ENCODE results near the gene BIN1. TPM values are rescaled to one million over a fixed set of nuclear protein-coding genes. Genes with fewer than 3 reads are reported as not detected.

Gene BIN1
- total and polyA plus RNA-seq, 2 of the 4 experiments (the other 2 are of a cell fraction): 18.1 to 25.7 TPM

DNA sequence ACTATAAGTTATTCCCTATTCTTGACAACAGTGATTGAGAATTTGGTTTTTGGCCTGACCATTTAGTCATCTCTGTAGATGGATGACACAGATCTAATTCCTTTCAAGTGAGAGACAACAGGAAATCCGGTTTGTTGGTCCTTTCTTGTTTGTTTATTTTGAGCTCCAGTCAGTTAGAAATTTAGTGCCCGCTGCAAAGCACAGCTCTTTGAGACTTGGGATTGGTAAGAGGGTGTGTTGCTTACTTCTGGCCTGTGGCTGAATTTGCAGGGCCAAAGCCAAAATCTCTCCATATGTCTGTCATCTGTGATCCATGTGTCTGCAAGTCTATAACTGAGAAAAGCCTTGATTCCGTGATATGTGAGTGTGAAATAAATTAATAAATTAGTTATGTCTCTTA, 74.3 kb downstream of the BIN1 start:
- Histone ChIP-seq H3K23ac (ENCODE audit: low read depth, low read length) (no peak overlapping the region), H3K9me1 (ENCODE audit: insufficient read depth, low read length) (peaks cover 9% of the 10 kb centered on the region), H2AK5ac (ENCODE audit: low read depth, low read length) (no peak overlapping the region), H4K20me1 (ENCODE audit: insufficient read depth, low read length) (no peaks in the 10 kb centered on the region), H3K4ac (ENCODE audit: low read depth, low read length) (no peak overlapping the region), H3K56ac (ENCODE audit: extremely low read depth, insufficient read depth, low read length) (no peak overlapping the region), H3K4me1 (ENCODE audit: control insufficient read depth, insufficient read depth, low read length) (peaks cover 6% of the 10 kb centered on the region; the same call in 1 of the 2 replicates), H3K9ac (ENCODE audit: low read depth, low read length) (no peak overlapping the region), H4K8ac (ENCODE audit: low read depth in 2 of 2, low read length in 2 of 2) (no peak overlapping the region), H3K27me3 (ENCODE audit: control insufficient read depth, insufficient read depth, low read length) (no peaks in the 10 kb centered on the region; the same call in 1 of the 2 replicates), H3K27ac (ENCODE audit: insufficient read depth, low read length) (no peak overlapping the region), H2BK120ac (ENCODE audit: low read depth, low read length) (no peak overlapping the region), H4K91ac (ENCODE audit: insufficient read depth, low read depth, low read length) (no peak overlapping the region), H2AFZ (replicated peaks; ENCODE audit: low read length, poor library complexity) (no peak overlapping the region), H2BK20ac (ENCODE audit: low read depth, low read length) (no peak overlapping the region), H3K4me3 (ENCODE audit: insufficient read depth, low read depth, low read length) (no peak overlapping the region), H3K36me3 (ENCODE audit: control insufficient read depth, insufficient read depth, low read length) (no peaks in the 10 kb centered on the region), H2AK9ac (replicated peaks; ENCODE audit: low read depth, low read length, poor library complexity) (no peak overlapping the region), H2BK15ac (ENCODE audit: low read depth, low read length) (no peak overlapping the region), H3K79me1 (ENCODE audit: low read depth in 1 of 2, low read length in 2 of 2) (no peaks in the 10 kb centered on the region), H2BK5ac (ENCODE audit: low read depth, low read length, poor library complexity, severe bottlenecking) (no peak overlapping the region), H3K4me2 (ENCODE audit: low read depth, low read length) (no peak overlapping the region), H3K18ac (ENCODE audit: low read depth, low read length) (no peak overlapping the region), H3K9me3 (ENCODE audit: control insufficient read depth, insufficient read depth, low read length) (no peaks in the 10 kb centered on the region), H4K5ac (ENCODE audit: low read depth, low read length) (no peak overlapping the region), H3K14ac (replicated peaks; ENCODE audit: low read depth, low read length) (no peak overlapping the region)
- intact Hi-C loops (cut with micrococcal nuclease) (no loop called here), in situ Hi-C loops (cut with MboI; ENCODE audit: low sequenced_read_pairs) (no loop called here), dilution Hi-C loops (cut with HindIII; ENCODE audit: low sequenced_read_pairs, unreplicated experiment) (no loop called here)
- ATAC-seq (ENCODE audit: low read depth) (no peak; the same call in 1 of the 2 replicates), DNase-seq (no peak)
- CTCF ChIA-PET: interaction anchor here (1.0 kb wide), 1 partner anchor 12 kb away, joined by 3 read pairs; no protein-coding TSS in a partner anchor
- TF ChIP-seq POLR2A (IDR thresholded peaks at IDR 0.05; ENCODE audit: low read depth, low read length) (no peak), NFE2L2 (IDR thresholded peaks at IDR 0.05; ENCODE audit: low read depth, low read length) (no peak), BHLHE40 (IDR thresholded peaks at IDR 0.05; ENCODE audit: low read depth, low read length) (no peak), MAFK (IDR thresholded peaks at IDR 0.05; ENCODE audit: low read depth, low read length) (no peak), SMC3 (IDR thresholded peaks at IDR 0.05; ENCODE audit: low read depth, low read length) (no peak), RAD21 (IDR thresholded peaks at IDR 0.05; ENCODE audit: low read length) (no peak), ELK1 (IDR thresholded peaks at IDR 0.05; ENCODE audit: borderline replicate concordance, low read depth, low read length) (no peak), RFX5 (IDR thresholded peaks at IDR 0.05; ENCODE audit: low read depth, low read length) (no peak), CHD1 (IDR thresholded peaks at IDR 0.05; ENCODE audit: low read depth, low read length) (no peak), FOS (IDR thresholded peaks at IDR 0.05; ENCODE audit: low read depth, low read length) (no peak), MAZ (IDR thresholded peaks at IDR 0.05; ENCODE audit: borderline replicate concordance, low read depth, low read length) (no peak), CEBPB (IDR thresholded peaks at IDR 0.05; ENCODE audit: low read depth, low read length) (no peak), MXI1 (IDR thresholded peaks at IDR 0.05; ENCODE audit: borderline replicate concordance, low read depth, low read length) (no peak), RCOR1 (IDR thresholded peaks at IDR 0.05; ENCODE audit: insufficient replicate concordance, low read length) (no peak)
- TF ChIP-seq, protein P1, sequence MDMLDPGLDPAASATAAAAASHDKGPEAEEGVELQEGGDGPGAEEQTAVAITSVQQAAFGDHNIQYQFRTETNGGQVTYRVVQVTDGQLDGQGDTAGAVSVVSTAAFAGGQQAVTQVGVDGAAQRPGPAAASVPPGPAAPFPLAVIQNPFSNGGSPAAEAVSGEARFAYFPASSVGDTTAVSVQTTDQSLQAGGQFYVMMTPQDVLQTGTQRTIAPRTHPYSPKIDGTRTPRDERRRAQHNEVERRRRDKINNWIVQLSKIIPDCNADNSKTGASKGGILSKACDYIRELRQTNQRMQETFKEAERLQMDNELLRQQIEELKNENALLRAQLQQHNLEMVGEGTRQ (IDR thresholded peaks at IDR 0.05; ENCODE audit: low read depth, low read length): no peak
- TF ChIP-seq, protein P2, sequence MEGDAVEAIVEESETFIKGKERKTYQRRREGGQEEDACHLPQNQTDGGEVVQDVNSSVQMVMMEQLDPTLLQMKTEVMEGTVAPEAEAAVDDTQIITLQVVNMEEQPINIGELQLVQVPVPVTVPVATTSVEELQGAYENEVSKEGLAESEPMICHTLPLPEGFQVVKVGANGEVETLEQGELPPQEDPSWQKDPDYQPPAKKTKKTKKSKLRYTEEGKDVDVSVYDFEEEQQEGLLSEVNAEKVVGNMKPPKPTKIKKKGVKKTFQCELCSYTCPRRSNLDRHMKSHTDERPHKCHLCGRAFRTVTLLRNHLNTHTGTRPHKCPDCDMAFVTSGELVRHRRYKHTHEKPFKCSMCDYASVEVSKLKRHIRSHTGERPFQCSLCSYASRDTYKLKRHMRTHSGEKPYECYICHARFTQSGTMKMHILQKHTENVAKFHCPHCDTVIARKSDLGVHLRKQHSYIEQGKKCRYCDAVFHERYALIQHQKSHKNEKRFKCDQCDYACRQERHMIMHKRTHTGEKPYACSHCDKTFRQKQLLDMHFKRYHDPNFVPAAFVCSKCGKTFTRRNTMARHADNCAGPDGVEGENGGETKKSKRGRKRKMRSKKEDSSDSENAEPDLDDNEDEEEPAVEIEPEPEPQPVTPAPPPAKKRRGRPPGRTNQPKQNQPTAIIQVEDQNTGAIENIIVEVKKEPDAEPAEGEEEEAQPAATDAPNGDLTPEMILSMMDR (conservative IDR thresholded peaks at IDR 0.05; ENCODE audit: low read depth, low read length): no peak
- no TSS peak for BruUV-seq (replicated peaks)
- WGBS, 2 experiments (ENCODE audit: extremely low coverage in 2 of 2, insufficient read length in 1 of 2): no CpG with 5 or more reads among the region's 3 CpGs
- POLR2A ChIA-PET (ENCODE audit: unreplicated experiment): interaction anchor here (0.7 kb wide), 1 partner anchor 122 kb away, joined by 7 read pairs; no protein-coding TSS in a partner anchor

Measured in IMR-90 (cell line).